ENCODE results near the gene TMEM259.

DNA sequence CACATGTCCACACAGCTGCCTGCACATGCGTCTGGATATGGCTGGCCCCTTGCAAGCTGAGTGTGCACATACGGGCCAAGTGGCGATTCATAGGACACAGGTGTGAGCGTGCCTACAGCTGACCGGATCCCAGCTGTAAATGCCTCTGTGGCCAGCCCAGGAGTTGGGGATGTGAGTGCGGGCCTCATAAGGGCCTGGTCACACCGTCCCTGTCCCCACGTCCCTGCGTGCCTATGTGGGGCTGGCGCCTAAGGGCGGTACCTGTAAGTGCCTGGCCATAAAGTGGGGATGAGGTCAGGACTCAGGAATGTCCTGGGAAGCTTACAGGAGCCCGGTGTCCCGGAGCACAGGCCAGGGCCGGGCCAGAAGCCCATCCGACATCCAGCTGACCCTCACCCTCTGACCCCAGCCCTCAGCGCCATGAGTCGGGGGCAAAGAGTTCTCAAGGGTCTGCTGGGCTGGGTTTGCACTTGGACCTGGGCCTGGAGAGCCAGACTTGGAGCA is 44.7 kb upstream of the TMEM259 start:
- TF ChIP-seq, protein P1, sequence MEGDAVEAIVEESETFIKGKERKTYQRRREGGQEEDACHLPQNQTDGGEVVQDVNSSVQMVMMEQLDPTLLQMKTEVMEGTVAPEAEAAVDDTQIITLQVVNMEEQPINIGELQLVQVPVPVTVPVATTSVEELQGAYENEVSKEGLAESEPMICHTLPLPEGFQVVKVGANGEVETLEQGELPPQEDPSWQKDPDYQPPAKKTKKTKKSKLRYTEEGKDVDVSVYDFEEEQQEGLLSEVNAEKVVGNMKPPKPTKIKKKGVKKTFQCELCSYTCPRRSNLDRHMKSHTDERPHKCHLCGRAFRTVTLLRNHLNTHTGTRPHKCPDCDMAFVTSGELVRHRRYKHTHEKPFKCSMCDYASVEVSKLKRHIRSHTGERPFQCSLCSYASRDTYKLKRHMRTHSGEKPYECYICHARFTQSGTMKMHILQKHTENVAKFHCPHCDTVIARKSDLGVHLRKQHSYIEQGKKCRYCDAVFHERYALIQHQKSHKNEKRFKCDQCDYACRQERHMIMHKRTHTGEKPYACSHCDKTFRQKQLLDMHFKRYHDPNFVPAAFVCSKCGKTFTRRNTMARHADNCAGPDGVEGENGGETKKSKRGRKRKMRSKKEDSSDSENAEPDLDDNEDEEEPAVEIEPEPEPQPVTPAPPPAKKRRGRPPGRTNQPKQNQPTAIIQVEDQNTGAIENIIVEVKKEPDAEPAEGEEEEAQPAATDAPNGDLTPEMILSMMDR (IDR thresholded peaks at IDR 0.05) = no peak
- no peak for TF ChIP-seq POLR2A (IDR thresholded peaks at IDR 0.05)
